NCI-H2107 (cell line): ENCODE data around the gene PTPRN2.

ENCODE experiments used
- DNase-seq: peaks from one replicate; lab custom pipeline; 2025; lab: John Stamatoyannopoulos, UW

Gene PTPRN2

DNA sequence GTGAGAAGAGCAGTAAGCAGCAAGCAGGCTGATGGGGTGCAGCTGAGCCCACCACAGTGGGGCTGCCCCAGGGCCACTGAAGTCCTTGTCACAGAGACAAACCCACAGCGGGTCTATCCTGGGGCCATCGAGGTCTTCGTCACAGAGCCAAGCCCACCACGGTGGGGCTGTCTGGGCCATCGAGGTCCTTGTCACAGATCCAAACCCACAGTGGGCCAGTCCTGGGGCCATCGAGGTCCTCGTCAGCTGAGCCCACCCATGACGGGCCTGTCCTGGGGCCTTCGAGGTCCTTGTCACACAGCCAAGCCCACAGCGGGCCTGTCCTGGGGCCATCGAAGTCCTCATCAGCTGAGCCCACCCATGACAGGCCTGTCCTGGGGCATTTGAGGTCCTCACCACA is 700.9 kb downstream of the PTPRN2 start:
- DNase-seq: no peak

DNA sequence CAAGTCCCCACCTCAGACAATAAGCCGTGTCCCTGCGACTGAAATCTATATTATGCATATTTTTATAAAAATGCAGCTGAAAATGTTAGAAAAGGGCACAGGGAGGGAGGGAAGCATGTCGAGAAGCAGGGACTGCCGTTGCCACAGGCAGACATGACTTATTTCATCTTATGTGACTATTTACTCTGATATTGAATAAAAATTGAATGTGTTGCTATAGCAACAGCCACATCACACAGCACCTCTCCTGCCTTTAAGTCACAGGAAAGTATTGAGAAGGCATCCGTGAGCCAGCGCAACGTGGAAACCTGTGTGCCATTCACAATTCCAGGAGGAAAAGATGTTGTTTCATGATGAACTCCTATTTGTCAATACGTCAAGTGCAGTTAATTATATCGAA is 701.4 kb downstream of the PTPRN2 start:
- DNase-seq: no peak

DNA sequence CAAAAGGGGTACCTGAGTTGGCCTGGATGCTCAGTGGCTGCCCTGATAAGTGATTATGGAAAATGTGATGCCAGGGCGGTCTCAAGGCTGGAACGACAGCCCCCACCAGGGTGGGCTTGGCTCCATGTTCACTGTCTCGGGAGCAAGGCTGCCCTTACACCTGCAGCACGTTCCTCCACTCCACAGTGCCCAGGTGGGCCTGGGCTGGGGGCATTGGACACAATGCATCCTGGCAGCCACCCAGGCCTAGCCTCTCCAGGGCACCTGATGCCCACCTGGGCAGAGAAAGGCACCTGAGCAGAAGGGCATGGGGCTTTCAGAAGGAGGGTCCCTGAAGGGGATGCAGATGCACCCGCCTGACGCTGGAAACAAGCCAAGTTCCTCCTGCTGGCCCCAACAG is 702.5 kb downstream of the PTPRN2 start:
- DNase-seq: no peak

DNA sequence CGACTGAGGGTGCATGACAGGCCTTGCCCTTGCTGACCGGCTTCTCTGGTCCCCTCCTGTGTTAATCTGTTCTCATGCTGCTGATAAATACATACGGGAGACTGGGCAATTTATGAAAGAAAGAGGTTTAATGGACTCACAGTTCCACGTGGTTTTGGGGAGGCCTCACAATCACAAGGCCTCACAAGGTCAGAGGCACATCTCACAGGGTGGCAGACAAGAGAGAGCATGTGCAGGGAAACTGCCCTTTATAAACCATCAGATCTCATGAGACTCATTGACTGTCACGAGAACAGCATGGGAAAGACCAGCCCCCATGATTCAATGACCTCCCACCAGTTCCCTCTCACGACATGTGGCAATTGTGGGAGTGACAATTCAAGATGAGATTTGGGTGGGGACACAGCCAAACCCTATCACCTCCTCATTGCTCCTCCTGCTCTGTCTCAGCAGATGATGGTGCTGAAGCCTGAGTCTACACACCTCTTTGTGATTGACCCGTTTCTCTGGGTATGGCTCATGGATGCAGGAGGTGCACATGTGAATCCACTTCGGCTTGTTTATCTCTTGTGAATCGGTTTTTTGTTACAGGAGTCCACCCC is 703.1 kb downstream of the PTPRN2 start:
- DNase-seq: no peak

DNA sequence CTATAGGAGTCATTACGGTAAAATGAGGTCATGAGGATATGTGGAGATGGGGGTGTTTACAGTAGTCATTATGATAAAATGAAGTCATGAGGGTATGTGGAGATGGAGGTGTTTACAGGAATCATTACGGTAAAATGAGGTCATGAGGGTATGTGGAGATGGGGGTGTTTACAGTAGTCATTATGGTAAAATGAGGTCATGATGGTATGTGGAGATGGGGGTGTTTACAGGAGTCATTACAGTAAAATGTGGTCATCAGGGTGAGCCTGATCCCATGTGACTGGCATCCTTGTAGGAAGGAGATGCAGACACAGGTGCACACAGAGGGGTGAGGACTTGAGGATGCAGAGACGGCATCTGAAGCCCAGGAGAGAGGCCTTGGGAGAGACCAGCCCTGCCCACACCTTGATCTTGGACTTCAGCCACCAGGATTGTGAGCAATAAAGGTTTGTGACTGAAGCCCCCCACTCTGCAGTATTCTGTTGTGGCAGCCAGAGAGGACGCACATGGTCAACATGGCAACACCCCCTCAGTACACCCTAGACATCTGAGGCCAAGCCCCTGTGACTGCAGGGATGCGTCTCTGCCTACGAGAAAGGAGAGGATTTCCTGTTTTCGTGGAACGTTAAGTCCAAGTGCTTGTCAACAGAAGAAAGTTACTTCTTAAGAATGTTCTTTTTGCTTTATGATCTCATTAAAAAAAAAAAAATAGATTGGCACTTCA is 706.4 kb downstream of the PTPRN2 start:
- no peak for DNase-seq

DNA sequence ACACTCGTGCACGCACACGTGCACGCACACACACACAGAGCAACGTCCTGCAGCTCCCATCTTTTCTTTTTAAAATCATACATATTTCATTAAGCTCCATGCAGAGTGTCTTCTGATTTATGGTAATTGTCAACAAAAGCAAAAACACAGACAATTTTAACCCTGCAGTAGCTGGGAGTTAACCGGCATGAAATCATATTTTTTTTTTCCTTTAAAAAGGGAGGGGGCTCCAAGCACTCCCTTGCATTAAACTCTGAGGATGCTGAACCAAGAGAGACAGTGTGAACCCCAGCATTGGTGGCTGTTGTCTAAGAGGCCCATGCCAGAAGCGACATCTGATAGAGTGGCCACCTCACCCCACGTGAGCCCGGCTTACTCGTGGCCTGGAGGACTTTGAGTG is 708.2 kb downstream of the PTPRN2 start:
- no peak for DNase-seq

DNA sequence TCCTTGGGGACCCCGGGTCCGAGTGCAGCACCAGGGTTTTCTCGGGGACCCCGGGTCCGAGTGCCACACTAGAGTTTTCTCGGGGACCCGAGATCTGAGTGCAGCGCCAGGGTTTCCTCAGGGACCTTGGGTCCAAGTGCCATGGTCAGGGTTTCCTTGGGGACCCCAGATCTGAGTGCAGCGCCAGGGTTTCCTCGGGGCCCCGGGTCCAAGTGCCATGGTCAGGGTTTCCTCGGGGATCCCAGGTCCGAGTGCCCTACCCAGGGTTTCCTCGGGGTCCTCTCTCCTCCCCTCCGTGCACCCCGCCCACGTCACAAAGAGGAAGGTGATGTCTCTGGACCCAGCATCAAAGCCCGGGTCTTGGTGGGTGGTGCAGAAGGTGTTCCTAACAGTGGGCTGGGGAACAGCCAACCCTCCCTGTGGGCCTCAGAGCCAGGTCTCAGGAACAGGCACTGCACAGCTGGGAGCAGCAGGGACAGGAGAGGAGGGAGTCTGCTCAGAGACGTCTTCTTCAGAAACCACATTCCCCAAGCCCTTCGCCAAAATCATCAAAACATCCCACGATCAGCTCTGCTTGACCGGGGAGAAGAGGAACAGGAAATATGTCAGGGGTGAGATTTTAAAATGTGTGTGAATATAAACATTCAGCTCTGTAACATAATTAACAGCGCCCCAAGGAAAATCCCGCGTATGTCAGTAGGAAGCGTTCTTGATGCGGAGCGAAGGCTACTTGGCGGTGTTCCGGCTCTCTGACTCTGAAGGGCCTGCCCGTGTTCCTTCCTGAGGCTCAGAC is 710.1 kb downstream of the PTPRN2 start:
- no peak for DNase-seq

DNA sequence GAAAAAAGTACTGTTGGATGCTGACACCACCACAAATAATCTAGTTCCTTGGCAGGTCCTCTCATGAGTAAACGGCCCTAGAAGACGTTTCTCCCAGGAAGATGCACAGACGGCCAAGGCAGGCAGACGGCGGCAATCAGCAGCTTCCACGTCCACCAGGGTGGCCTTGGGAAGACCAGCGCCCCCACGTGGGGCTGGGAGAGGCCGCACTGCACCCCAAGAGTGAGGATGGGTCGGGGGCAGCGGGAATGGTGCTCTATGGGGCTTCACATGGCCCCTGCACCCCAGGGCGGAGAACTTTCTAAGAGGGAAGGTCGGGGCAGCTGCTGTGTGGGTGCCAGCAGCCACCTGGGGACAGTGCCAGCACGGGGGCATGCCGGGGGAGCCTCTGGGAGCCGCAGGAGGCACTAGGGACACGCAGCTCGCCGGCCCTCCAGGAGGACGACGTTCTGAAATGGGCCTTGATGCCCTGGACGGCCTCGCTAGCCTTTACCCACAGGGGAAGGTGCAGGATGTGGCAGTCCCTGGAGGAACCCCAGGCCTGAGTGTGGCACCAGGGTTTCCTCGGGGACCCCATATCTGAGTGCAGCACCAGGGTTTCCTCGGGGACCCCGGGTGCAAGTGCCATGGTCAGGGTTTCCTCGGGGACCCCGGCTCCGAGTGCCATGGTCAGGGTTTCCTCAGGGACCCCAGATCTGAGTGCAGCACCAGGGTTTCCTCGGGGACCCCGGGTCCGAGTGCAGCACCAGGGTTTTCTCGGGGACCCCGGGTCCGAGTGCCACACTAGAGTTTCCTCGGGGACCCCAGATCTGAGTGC is 710.9 kb downstream of the PTPRN2 start:
- DNase-seq: no peak

DNA sequence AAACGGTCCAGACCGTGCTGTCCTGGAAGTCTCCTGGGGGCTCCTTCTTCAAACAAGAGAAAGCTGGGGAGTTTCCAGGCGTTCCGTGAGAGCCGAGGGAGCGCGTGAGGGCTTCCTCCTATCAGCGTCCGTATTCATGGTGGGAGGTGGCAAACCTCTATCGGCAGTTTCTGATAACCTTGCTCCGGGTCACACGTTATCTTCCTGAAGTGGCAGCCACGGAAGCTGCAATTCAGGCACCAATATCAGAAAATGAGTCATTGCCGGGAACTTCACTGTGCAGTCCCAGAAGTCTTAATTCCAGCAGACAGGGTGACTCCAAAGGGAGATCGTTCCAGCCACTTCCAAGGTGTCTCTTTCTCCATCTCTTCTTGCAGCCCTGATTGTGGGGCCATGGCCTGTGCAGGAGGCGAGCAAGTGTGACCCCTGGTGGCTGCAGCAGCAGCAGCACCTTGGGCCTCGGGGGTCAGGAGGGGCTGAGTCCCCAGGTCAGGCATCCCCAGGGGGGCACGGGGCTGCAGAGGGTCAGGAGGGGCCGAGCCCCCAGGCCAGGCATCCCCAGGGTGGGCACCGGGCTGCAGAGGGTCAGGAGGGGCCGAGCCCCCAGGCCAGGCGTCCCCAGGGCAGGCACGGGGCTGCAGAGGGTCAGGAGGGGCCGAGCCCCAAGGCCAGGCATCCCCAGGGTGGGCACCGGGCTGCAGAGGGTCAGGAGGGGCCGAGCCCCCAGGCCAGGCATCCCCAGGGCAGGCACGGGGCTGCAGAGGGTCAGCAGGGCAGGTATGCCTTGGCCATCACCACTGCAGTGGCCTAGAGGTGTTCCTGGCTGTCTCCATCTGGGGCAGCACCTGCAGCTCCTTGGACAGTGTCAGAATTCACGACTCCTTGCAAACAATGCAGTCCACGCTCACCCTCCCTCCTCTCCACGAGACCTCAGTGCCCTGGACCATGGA is 712.1 kb downstream of the PTPRN2 start:
- no peak for DNase-seq

DNA sequence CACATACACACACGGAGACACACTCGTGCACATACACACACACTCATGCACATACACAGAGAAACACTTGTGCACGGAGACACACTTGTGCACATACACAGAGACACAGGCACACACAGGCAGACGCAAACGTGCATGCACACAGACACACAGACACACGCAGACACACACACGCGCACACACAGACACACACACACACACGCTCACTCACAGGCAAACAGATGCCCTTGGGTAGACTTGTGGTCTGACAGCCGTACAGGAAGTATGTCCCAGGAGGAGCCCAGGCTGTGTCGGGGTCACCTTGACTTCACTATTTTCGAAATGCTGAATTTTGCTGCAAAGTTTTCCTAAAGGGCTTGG is 712.8 kb downstream of the PTPRN2 start:
- DNase-seq: no peak

DNA sequence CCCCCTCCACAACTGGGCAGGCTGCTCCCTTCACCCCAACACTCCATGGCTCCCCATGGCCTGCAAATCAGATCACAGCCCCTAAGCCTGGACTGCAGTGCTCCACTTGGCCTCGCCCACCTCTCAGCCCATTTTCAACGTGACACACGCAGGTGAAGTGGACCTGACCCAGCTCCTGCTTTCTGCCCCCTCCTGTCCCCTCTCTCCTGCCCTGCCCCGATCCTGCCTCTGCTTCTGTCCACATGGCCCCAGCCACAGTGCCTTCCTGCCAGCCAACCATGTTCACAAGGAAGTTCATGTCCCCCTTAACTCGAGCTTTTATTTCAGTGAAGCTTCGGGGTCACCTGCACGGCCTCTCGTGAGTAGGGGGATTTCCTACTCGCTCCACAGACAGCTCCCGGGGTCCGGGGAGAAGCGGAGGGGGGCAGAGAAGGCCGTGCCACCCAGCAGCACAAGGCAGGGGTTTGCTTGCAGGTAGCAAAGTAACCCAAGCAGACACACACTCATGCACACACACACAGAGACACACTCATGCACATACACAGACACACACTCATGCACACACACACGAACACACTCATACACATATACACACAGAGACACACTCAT is 713.3 kb downstream of the PTPRN2 start:
- DNase-seq: no peak

DNA sequence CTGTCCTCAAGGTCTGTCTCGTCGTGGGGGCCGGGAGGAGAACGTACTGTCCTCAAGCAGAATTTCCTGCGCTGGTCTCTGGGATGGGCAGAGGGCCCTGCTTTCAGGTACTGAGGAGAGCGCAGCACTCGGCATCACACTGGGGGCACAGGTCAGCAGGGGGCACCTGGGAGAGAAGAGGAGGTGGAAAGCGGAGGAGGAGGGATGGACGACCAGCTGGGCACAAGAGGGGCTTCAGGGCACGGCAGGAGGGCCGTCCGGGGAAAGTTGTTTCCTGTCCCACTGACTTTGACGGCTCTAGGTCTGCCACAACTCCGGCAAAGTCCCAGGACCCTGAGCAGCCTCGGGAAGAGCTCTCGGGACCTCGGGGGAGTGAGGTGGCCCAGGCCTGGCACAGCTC is 714.0 kb downstream of the PTPRN2 start:
- no peak for DNase-seq

DNA sequence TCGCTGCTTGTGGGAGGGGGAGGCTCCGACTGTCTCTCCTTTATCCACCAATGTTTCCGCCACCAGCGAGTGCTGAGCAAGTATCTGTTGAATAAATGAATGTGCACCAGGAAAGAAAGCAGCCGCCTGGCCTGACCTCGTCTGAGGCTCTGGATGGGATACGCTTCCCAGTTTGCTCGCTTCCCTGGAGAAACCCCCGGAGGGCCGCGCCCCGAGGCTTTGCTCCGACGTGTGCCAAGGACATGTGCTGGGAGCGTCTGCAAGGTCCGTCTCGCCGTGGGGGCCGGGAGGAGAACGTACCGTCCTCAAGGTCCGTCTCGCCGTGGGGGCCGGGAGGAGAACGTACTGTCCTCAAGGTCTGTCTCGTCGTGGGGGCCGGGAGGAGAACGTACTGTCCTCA is 714.4 kb downstream of the PTPRN2 start:
- DNase-seq: no peak

DNA sequence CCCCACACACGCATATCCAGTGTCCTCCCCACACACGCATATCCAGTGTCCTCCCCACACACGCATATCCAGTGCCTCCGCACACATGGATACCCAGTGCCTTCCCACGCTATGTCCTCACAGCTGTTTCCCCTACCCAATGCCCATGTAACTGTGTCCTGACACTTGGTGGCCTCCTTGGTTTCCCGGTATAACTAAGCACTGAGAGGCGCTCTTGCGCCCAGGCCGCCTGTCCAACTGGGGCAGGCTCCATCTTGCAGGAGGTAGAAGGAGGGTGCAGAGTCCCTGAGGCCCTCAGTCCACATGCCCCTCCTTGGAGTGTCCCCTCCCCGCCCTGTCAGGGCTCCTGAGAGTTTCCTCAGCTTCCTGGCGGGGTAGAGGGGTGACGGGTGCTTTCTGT is 715.2 kb downstream of the PTPRN2 start:
- no peak for DNase-seq

DNA sequence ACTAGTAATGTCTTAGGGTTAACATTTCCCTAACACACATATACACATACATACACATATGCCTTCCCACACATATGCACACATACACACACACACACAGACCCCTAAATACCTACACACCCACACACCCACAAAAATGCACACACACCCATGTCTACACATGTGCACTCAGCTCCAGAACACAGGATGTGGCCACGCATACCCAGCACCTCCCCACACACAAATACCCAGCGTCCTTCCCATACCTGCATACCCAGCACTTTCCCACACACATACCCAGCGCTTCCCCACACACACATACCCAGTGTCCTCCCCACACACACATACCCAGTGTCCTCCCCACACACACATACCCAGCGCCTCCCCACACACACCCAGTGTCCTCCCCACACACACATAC is 715.9 kb downstream of the PTPRN2 start:
- no peak for DNase-seq

DNA sequence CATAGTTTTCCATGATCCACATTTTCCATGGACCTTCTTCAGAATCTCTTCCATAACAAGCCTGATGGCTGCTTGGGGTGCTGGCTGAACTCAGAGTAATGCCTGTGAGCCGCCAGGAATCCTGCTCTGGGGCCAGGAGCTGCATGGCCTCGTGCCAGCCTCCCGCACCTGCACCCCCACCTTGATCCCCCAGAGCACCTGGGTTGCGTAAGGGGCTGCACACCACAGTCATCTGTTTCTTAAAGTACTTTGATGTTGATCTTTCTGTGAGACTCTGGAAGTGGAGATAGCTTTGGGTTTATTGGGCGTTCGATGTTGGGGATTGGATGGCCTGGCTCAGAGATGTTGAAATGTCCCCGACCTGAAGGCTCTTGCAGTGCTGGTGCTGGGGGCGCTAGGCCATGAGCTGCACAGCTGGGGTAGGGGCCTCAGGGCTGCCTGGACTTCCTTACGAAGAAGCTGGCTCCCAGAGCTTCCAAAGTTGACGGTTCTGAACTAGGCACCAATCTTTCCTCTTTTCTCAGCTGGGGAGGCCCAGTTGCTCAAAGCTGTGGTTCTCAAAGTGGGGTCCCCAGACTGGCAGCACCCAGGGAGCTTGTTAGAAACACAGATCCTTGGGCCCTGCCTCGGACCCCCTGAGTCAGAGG is 716.9 kb downstream of the PTPRN2 start:
- no peak for DNase-seq

DNA sequence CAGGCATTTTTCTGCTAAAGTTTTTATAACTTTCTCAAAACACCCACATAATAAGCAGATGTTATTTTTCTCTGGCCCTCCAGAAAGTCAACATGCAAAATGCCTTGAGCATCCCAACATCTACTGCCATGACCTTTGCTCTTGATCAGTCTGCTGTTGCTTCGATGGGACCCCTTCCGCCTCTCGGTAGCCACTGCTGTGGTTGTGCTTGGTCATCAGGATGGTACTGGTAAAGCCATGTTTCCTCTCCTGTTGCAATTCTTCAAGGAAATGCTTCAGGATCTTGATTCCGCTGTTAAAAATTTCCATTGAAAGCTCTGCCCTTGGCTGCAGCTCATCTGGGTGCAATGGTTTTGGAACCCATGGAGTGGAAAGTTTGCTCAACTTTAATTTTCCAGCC is 717.8 kb downstream of the PTPRN2 start:
- DNase-seq: no peak

DNA sequence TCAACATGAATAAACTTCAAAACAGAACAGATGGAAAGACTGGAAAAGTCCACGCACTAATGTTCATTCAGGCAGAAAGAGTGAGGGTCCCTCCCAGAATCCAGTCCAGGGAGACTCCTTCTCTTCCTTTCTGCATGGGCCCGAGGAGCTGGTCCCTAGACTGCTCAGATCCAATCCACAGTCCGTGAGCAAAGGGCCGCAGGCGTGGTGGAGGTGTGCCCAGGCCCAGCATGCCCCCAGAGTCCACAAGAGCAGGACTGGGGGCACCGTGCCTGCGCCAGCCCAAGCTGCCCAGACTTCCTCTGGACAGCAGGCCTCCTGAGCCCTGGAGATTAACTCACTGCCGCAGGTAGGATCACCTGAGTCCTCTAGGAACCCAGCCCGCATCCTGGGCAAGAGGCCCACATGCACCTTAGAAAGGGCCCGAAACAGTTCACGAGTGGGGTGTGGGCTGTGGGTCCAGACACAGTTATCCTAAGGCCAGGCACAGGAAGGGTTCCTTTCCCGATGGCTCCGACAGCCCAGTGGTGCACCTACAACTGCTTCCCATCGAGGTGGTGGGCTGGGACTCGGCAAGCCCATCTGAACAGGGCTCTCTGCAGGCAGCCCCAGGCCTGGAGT is 719.8 kb downstream of the PTPRN2 start:
- no peak for DNase-seq

DNA sequence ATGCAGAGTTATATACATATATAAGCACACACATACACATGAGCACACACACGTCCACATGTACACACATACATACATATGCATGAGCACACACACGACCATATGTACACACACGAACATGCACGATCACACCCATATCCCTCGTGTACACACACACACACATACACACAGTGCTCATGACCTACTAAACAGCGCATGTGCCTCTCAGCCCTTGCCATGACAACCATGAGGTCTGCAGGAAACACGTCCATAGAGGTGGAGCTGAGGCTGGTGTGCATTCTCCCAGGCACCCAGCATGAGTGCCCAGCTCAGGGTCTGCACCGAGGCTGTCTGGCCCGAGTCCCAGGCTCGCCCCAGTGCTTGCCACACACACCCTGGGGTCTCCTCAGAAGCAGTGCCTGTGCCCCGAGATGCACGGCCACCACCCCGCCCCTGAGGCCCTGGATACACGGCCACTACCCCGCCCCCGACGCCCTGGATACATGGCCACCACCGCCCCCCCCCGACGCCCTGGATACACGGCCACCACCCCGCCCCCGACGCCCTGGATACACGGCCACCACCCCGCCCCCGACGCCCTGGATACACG is 721.2 kb downstream of the PTPRN2 start:
- no peak for DNase-seq
